PC-3 (cell line): ENCODE results near the gene SEC14L2. TPM values are rescaled to one million over a fixed set of nuclear protein-coding genes. Genes with fewer than 3 reads are reported as not detected.

Experiments used
- ATAC-seq: fragments of 200-7000 bp; cut with Tn5 transposase; 2 replicates; pipeline ENCODE4 v1.9.1; 2020; ENCODE audit warnings: mild to moderate bottlenecking, moderate library complexity
- BruUV-seq: library from RNA; stranded (reverse); fragments of 400-500 nt; replicated peaks from 2 replicates; lab custom pipeline; 2021; lab: Mats Ljungman, UMichigan
- CTCF ChIA-PET: fragments of 300-600 bp; sonication (Branson Sonifier 250); formaldehyde crosslinking; loops from one replicate; lab custom pipeline; 2022; ENCODE audit warnings: antibody characterized with exemption; lab: Charles Lee
- POLR2A ChIA-PET: fragments of 300-600 bp; sonication (Branson Sonifier 250); formaldehyde crosslinking; loops from one replicate; lab custom pipeline; 2022; ENCODE audit warnings: antibody characterized with exemption; ENCODE audit not compliant: unreplicated experiment; lab: Charles Lee
- DNase-seq: peaks from one replicate; pipeline ENCODE4 v3.0.0-alpha.2; 2015
- H2AFZ ChIP-seq: fragments of 300-600 bp; sonication (generic); 2 replicates; pipeline ENCODE4 v1.6.0; 2016; ENCODE audit warnings: antibody characterized with exemption, low read length
- H3F3A ChIP-seq: fragments of 300-600 bp; sonication (generic); one replicate; pipeline ENCODE4 v1.6.0; 2017; ENCODE audit warnings: antibody characterized with exemption, low read length, control low read depth, mild to moderate bottlenecking; ENCODE audit not compliant: unreplicated experiment
- H3K27ac ChIP-seq: fragments of 300-600 bp; sonication (generic); 2 replicates; pipeline ENCODE4 v1.5.1; 2016; ENCODE audit warnings: mild to moderate bottlenecking, low read length
- H3K27me3 ChIP-seq: fragments of 300-600 bp; sonication (generic); 2 replicates; pipeline ENCODE4 v1.6.1; 2016; ENCODE audit warnings: low read length, mixed read lengths
- H3K36me3 ChIP-seq: fragments of 300-600 bp; sonication (generic); 2 replicates; pipeline ENCODE4 v1.6.1; 2016; ENCODE audit warnings: low read depth, mixed run types, low read length, mixed read lengths
- H3K4me1 ChIP-seq: fragments of 300-600 bp; sonication (generic); 2 replicates; pipeline ENCODE4 v1.5.1; 2016; ENCODE audit warnings: low read length; ENCODE audit not compliant: insufficient read depth
- H3K4me2 ChIP-seq: fragments of 300-600 bp; sonication (generic); 2 replicates; pipeline ENCODE4 v1.6.0; 2016; ENCODE audit warnings: low read length
- H3K4me3 ChIP-seq: fragments of 300-600 bp; sonication (generic); 2 replicates; pipeline ENCODE4 v1.5.1; 2016; ENCODE audit warnings: mild to moderate bottlenecking, low read length, mixed read lengths
- H3K79me2 ChIP-seq: fragments of 300-600 bp; sonication (generic); 2 replicates; pipeline ENCODE4 v1.6.1; 2017; ENCODE audit warnings: low read length, mixed read lengths
- H3K9ac ChIP-seq: fragments of 300-600 bp; sonication (generic); 2 replicates; pipeline ENCODE4 v1.6.0; 2016; ENCODE audit warnings: mild to moderate bottlenecking, low read length
- H3K9me2 ChIP-seq: fragments of 300-600 bp; sonication (generic); replicated peaks from 2 replicates; pipeline ENCODE4 v1.6.1; 2016; ENCODE audit warnings: mixed run types, low read length, mixed read lengths
- H3K9me3 ChIP-seq: fragments of 300-600 bp; sonication (generic); 2 replicates; pipeline ENCODE4 v1.6.1; 2016; ENCODE audit warnings: low read length, mixed read lengths
- H4K20me1 ChIP-seq: fragments of 300-600 bp; sonication (generic); 2 replicates; pipeline ENCODE4 v1.6.1; 2016; ENCODE audit warnings: low read length, mixed read lengths
- CTCF ChIP-seq: fragments of 300-600 bp; sonication (generic); conservative IDR thresholded peaks from 2 replicates; pipeline ENCODE4 v1.5.1; 2017; ENCODE audit warnings: antibody characterized with exemption, low read depth, mild to moderate bottlenecking, low read length
- EZH2 ChIP-seq: fragments of 300-600 bp; sonication (generic); IDR thresholded peaks from one replicate; pipeline ENCODE4 v1.6.1; 2017; ENCODE audit warnings: antibody characterized with exemption, mild to moderate bottlenecking, low read length; ENCODE audit not compliant: unreplicated experiment
- EZH2phosphoT487 ChIP-seq: fragments of 300-600 bp; sonication (generic); IDR thresholded peaks from 2 replicates; pipeline ENCODE4 v1.6.1; 2018; ENCODE audit warnings: mild to moderate bottlenecking, antibody characterized with exemption, low read length, borderline replicate concordance
- intact Hi-C: fragments of 100-400 bp; cut with micrococcal nuclease; formaldehyde crosslinking; loops from 2 replicates; pipeline ENCODE4 v1.9.0; 2023
- total RNA-seq: library from RNA; depleted of rRNA; stranded (reverse); fragments of >200 nt; gene quantifications from 2 replicates; pipeline ENCODE4 v1.2.3, GENCODE V29; 2014

The SEC14L2 gene
- total RNA-seq, 1 experiment from 2014 or later: 16.8 TPM

GRCh38 chr22:30414525-30415047 lies 17.8 kb downstream of the SEC14L2 start:
- Histone ChIP-seq H3K9me2 (no peaks in the 10 kb centered on the region), H3K4me2 (no peak overlapping the region), H2AFZ (no peak overlapping the region), H3K4me3 (no peak overlapping the region), H3F3A (no peaks in the 10 kb centered on the region), H3K4me1 (peaks cover 1% of the 10 kb centered on the region), H3K9me3 (no peaks in the 10 kb centered on the region), H3K36me3 (peaks cover 38% of the 10 kb centered on the region), H3K27ac (no peak overlapping the region), H3K9ac (no peak overlapping the region), H3K27me3 (no peaks in the 10 kb centered on the region), H4K20me1 (no peaks in the 10 kb centered on the region), H3K79me2 (no peaks in the 10 kb centered on the region)
- ChIA-PET CTCF (no interaction called here), POLR2A (no interaction called here)
- ATAC-seq (no peak), DNase-seq (no peak)
- TF ChIP-seq EZH2phosphoT487 (no peak), CTCF (no peak), EZH2 (no peak)
- intact Hi-C loops: no loop called here
- BruUV-seq: no TSS peak

GRCh38 chr22:30416403-30416802 lies 19.6 kb downstream of the SEC14L2 start:
- Histone ChIP-seq H3K4me1 (peaks cover 14% of the 10 kb centered on the region), H3K9me2 (no peaks in the 10 kb centered on the region), H3K4me3 (no peak overlapping the region), H2AFZ (no peak overlapping the region), H3K27me3 (no peaks in the 10 kb centered on the region), H3K36me3 (peaks cover 34% of the 10 kb centered on the region), H3K9ac (no peak overlapping the region), H3K9me3 (no peaks in the 10 kb centered on the region), H4K20me1 (no peaks in the 10 kb centered on the region), H3K79me2 (0 out of 2 replicates have a peak, but pooled peaks cover 12% of the 10 kb centered on the region), H3F3A (no peaks in the 10 kb centered on the region), H3K4me2 (no peak overlapping the region), H3K27ac (no peak overlapping the region)
- CTCF ChIA-PET: no interaction called here
- DNase-seq (no peak), ATAC-seq (no peak)
- BruUV-seq: no TSS peak
- POLR2A ChIA-PET: no interaction called here
- intact Hi-C loops: no loop called here
- TF ChIP-seq CTCF (no peak), EZH2 (no peak), EZH2phosphoT487 (no peak)

- H3K4me3 ChIP-seq: no peak overlapping the region
- intact Hi-C loops: no loop called here
- no TSS peak for BruUV-seq
- DNase-seq: no peak
- no peaks in the 10 kb centered on the region for H3K9me2 ChIP-seq
- no peaks in the 10 kb centered on the region for H4K20me1 ChIP-seq
- no peak overlapping the region for H3K9ac ChIP-seq
- no peak for ATAC-seq
- H3K27ac ChIP-seq: no peak overlapping the region
- TF ChIP-seq EZH2phosphoT487: no peak
- no peak for TF ChIP-seq CTCF
- no peak for TF ChIP-seq EZH2
- no peaks in the 10 kb centered on the region for H3F3A ChIP-seq
- H2AFZ ChIP-seq: no peak overlapping the region
- H3K27me3 ChIP-seq: no peaks in the 10 kb centered on the region
- peaks cover 19% of the 10 kb centered on the region for H3K4me1 ChIP-seq
- peaks cover 15% of the 10 kb centered on the region for H3K79me2 ChIP-seq
- ChIA-PET CTCF (no interaction called here), POLR2A (no interaction called here)
- H3K9me3 ChIP-seq: no peaks in the 10 kb centered on the region
- H3K4me2 ChIP-seq: no peak overlapping the region
- peaks cover 34% of the 10 kb centered on the region for H3K36me3 ChIP-seq
Measured at GRCh38 chr22:30416837-30417236, 20.0 kb downstream of the SEC14L2 start.
